A549 (cell line): ENCODE measurements around the gene CCDC80. TPM values are rescaled to one million over a fixed set of nuclear protein-coding genes. Genes with fewer than 3 reads are reported as not detected.

Experiments used
- ATAC-seq, 2 experiments: fragments of 200-7000 bp in 1 of 2; fragments of >200 bp in 1 of 2; cut with Nextera tagmentation in 1 of 2; cut with Tn5 transposase in 1 of 2; 3 replicates each; pipeline versions ENCODE4 v1.8.0 to v1.9.1; 2018 to 2020; ENCODE audit warnings: mild to moderate bottlenecking in 1 of 2, moderate library complexity in 1 of 2
- CTCF ChIA-PET: fragments of 300-600 bp; sonication (Branson Sonifier 250); formaldehyde crosslinking; extraction: SDS; loops from one replicate; lab custom pipeline; 2021; ENCODE audit warnings: antibody characterized with exemption, inconsistent platforms; lab: Yijun Ruan, JAX
- POLR2A ChIA-PET: fragments of 350-600 bp; formaldehyde crosslinking; extraction: SDS; loops from one replicate; lab custom pipeline; 2021; ENCODE audit warnings: antibody characterized with exemption, inconsistent platforms; lab: Yijun Ruan, JAX
- DNase-seq, 2 experiments: peaks; one replicate each; pipeline versions ENCODE4 v3.0.0 to v3.0.0-alpha.2; 2011 to 2016; ENCODE audit warnings: low read depth in 1 of 2, low spot score in 1 of 2
- FAIRE-seq: peaks from 2 replicates; lab custom pipeline; 2011; peaks lifted over from hg19 to GRCh38; lab: Jason Lieb, UNC
- H3K27ac ChIP-seq, 2 experiments: fragments of >200 bp; sonication (Bioruptor Twin); formaldehyde crosslinking; 3 replicates each; pipeline ENCODE4 v1.5.1; 2016 to 2017
- H3K4me1 ChIP-seq: fragments of >200 bp; sonication (Bioruptor Twin); formaldehyde crosslinking; 3 replicates; pipeline ENCODE4 v1.6.1; 2016
- H3K4me2 ChIP-seq: fragments of >200 bp; sonication (Bioruptor Twin); formaldehyde crosslinking; 3 replicates; pipeline ENCODE4 v1.6.1; 2016
- H3K4me3 ChIP-seq: fragments of >200 bp; sonication (Bioruptor Twin); formaldehyde crosslinking; 3 replicates; pipeline ENCODE4 v1.5.1; 2016
- H3K9me3 ChIP-seq: fragments of >200 bp; sonication (Bioruptor Twin); formaldehyde crosslinking; 3 replicates; pipeline ENCODE4 v1.6.1; 2016
- ATOH8 ChIP-seq: fragments of 250-450 bp; sonication (Bioruptor Pico); IDR thresholded peaks from 2 replicates; pipeline ENCODE4 v1.5.0; 2020; ENCODE audit warnings: low read depth, mild to moderate bottlenecking, moderate library complexity
- BCL3 ChIP-seq: fragments of >200 bp; sonication (Bioruptor Twin); formaldehyde crosslinking; IDR thresholded peaks from 3 replicates; pipeline ENCODE4 v1.6.1; 2016
- CBX2 ChIP-seq: fragments of 200-600 bp; sonication (generic); IDR thresholded peaks from 2 replicates; pipeline ENCODE4 v1.6.1; 2016; ENCODE audit warnings: low read depth, mild to moderate bottlenecking, borderline replicate concordance
- CBX8 ChIP-seq: fragments of 200-600 bp; sonication (generic); IDR thresholded peaks from 2 replicates; pipeline ENCODE4 v1.6.1; 2016
- CEBPB ChIP-seq, 2 experiments: fragments of >200 bp in 1 of 2; sonication (Bioruptor Twin) in 1 of 2; formaldehyde crosslinking in 1 of 2; IDR thresholded peaks; 2 replicates each; pipeline ENCODE4 v1.6.1; 2012 to 2016
- E2F6 ChIP-seq: IDR thresholded peaks from 2 replicates; pipeline ENCODE4 v1.6.1; 2012; ENCODE audit warnings: low read depth, borderline replicate concordance
- EHMT2 ChIP-seq: fragments of 200-600 bp; sonication (generic); IDR thresholded peaks from 2 replicates; pipeline ENCODE4 v1.6.1; 2016; ENCODE audit warnings: antibody characterized with exemption, low read depth, mild to moderate bottlenecking, moderate library complexity
- ELK1 ChIP-seq: fragments of 150-350 bp; IDR thresholded peaks from 2 replicates; pipeline ENCODE4 v1.6.1; 2014; ENCODE audit warnings: low read depth, mild to moderate bottlenecking, low read length
- FOSL2 ChIP-seq, 2 experiments: fragments of 450-650 bp in 1 of 2; fragments of >200 bp in 1 of 2; sonication (Bioruptor Twin) in 1 of 2; formaldehyde crosslinking; IDR thresholded peaks; 2 replicates each; pipeline versions ENCODE4 v1.5.0 to v1.6.1; 2016 to 2020; ENCODE audit warnings: mild to moderate bottlenecking in 1 of 2, moderate library complexity in 1 of 2
- FOXS1 ChIP-seq: fragments of 250-450 bp; sonication (Bioruptor Pico); IDR thresholded peaks from 2 replicates; pipeline ENCODE4 v1.5.0; 2020; ENCODE audit warnings: mild to moderate bottlenecking, moderate library complexity
- GATA3 ChIP-seq: IDR thresholded peaks from 2 replicates; pipeline ENCODE4 v1.6.1; 2012; ENCODE audit warnings: borderline replicate concordance
- HDAC2 ChIP-seq: fragments of 200-600 bp; sonication (generic); IDR thresholded peaks from 2 replicates; pipeline ENCODE4 v1.6.1; 2016
- HES2 ChIP-seq: fragments of >200 bp; sonication (Bioruptor Twin); formaldehyde crosslinking; IDR thresholded peaks from 2 replicates; pipeline ENCODE4 v1.6.1; 2016
- HEYL ChIP-seq: fragments of 250-450 bp; sonication (Bioruptor Pico); IDR thresholded peaks from 2 replicates; pipeline ENCODE4 v1.8.0; 2021; ENCODE audit warnings: mild to moderate bottlenecking, moderate library complexity
- HMGXB4 ChIP-seq: fragments of 250-450 bp; sonication (Bioruptor Pico); IDR thresholded peaks from 2 replicates; pipeline ENCODE4 v1.5.0; 2021; ENCODE audit warnings: mild to moderate bottlenecking, moderate library complexity, borderline replicate concordance
- HOXA7 ChIP-seq: fragments of 250-450 bp; sonication (Bioruptor Pico); IDR thresholded peaks from 2 replicates; pipeline ENCODE4 v1.5.0; 2020; ENCODE audit warnings: mild to moderate bottlenecking, moderate library complexity
- JUN ChIP-seq, 2 experiments: fragments of >200 bp; sonication (Bioruptor Twin); formaldehyde crosslinking; IDR thresholded peaks; 2 replicates in 1 of 2; 3 replicates in 1 of 2; pipeline ENCODE4 v1.6.1; 2016 to 2017
- KDM1A ChIP-seq: fragments of 200-600 bp; sonication (generic); IDR thresholded peaks from 2 replicates; pipeline ENCODE4 v1.6.1; 2016; ENCODE audit warnings: low read depth, mild to moderate bottlenecking
- MAZ ChIP-seq: fragments of 150-350 bp; IDR thresholded peaks from 2 replicates; pipeline ENCODE4 v1.6.1; 2014; ENCODE audit warnings: antibody characterized with exemption, low read depth, low read length, borderline replicate concordance
- NFE2L2 ChIP-seq: fragments of 150-350 bp; conservative IDR thresholded peaks from 2 replicates; pipeline ENCODE4 v1.6.1; 2014; ENCODE audit warnings: low read length
- NR3C1 ChIP-seq: fragments of >200 bp; sonication (Bioruptor Twin); formaldehyde crosslinking; IDR thresholded peaks from 3 replicates; pipeline ENCODE4 v1.6.1; 2017
- PBX3 ChIP-seq: IDR thresholded peaks from 2 replicates; pipeline ENCODE4 v1.6.1; 2012
- PHF8 ChIP-seq: fragments of 200-600 bp; sonication (generic); IDR thresholded peaks from 2 replicates; pipeline ENCODE4 v1.6.1; 2016; ENCODE audit warnings: low read depth, mild to moderate bottlenecking, antibody characterized with exemption, moderate library complexity, borderline replicate concordance
- POLR2AphosphoS2 ChIP-seq: conservative IDR thresholded peaks from 2 replicates; pipeline ENCODE4 v1.6.1; 2012; ENCODE audit warnings: low read length, improper control_type of control experiment, inconsistent platforms
- RAD21 ChIP-seq, 2 experiments: fragments of >200 bp in 1 of 2; sonication (Bioruptor Twin) in 1 of 2; formaldehyde crosslinking in 1 of 2; IDR thresholded peaks in 1 of 2; conservative IDR thresholded peaks in 1 of 2; 2 replicates in 1 of 2; 3 replicates in 1 of 2; pipeline ENCODE4 v1.6.1; 2012 to 2018; ENCODE audit warnings: inconsistent platforms in 1 of 2
- RCOR1 ChIP-seq: fragments of 150-350 bp; IDR thresholded peaks from 2 replicates; pipeline ENCODE4 v1.6.1; 2014; ENCODE audit warnings: antibody characterized with exemption, low read length, low read depth
- RNF2 ChIP-seq: fragments of 200-600 bp; sonication (generic); IDR thresholded peaks from 2 replicates; pipeline ENCODE4 v1.6.1; 2016; ENCODE audit warnings: low read depth, mild to moderate bottlenecking, antibody characterized with exemption, moderate library complexity, borderline replicate concordance
- SMC3 ChIP-seq: fragments of >200 bp; sonication (Bioruptor Twin); formaldehyde crosslinking; IDR thresholded peaks from 3 replicates; pipeline ENCODE4 v1.6.1; 2018; ENCODE audit warnings: inconsistent platforms
- SREBF2 ChIP-seq: fragments of 450-650 bp; IDR thresholded peaks from 2 replicates; pipeline ENCODE4 v1.6.1; 2014; ENCODE audit warnings: mild to moderate bottlenecking, moderate library complexity
- USF2 ChIP-seq: fragments of 450-650 bp; IDR thresholded peaks from 2 replicates; pipeline ENCODE4 v1.6.1; 2014; ENCODE audit warnings: antibody characterized with exemption
- WGBS: methylation state at CpG from one replicate; pipeline ENCODE4 v1.1.6; 2017; ENCODE audit errors: missing lambda C conversion rate; 5-methylcytosine and 5-hydroxymethylcytosine counted together
- polyA plus RNA-seq, 4 experiments: library from polyadenylated mRNA; depleted of rRNA in 3 of 4; stranded (reverse); fragments of >200 nt; fragmentation: RNase III in 1 of 4; extraction: RNeasy Plus Mini Kit Qiagen cat#74134 plus additional on column Dnase treatment in 1 of 4; gene quantifications; 2 replicates in 3 of 4; 3 replicates in 1 of 4; pipeline ENCODE4 v1.2.3, GENCODE V29; 2011 to 2017

The CCDC80 gene
- polyA plus RNA-seq, 2 of the 4 experiments (the other 2 are of a cell fraction) = 54.1 to 148 TPM

GRCh38 chr3:112688085-112688769 is 47.3 kb upstream of the CCDC80 start (continued):
- no peak for TF ChIP-seq E2F6
- no peak for TF ChIP-seq ATOH8 (CRISPR knock-in tag)
- TF ChIP-seq SREBF2 = no peak
- TF ChIP-seq JUN (IDR thresholded peaks at IDR 0.05) = no peak; a peak in 1 of 5 replicates
- TF ChIP-seq PBX3 = no peak
- no peak for TF ChIP-seq BCL3
- no peak for TF ChIP-seq CBX2
- no peak for TF ChIP-seq RCOR1
- no peak for TF ChIP-seq NR3C1
- TF ChIP-seq HEYL = no peak
- TF ChIP-seq CBX8 = no peak
- no peak for TF ChIP-seq CEBPB (IDR thresholded peaks at IDR 0.05)
- no peak for TF ChIP-seq NFE2L2
- TF ChIP-seq RNF2 = no peak
- TF ChIP-seq HES2 = no peak

- Histone ChIP-seq H3K4me3 (no peak overlapping the region), H3K27ac (peak overlapping the region; percentile 87 to 88), H3K4me2 (peak overlapping the region; percentile 61), H3K4me1 (peaks cover 74% of the 10 kb centered on the region), H3K9me3 (0 out of 3 replicates have a peak, but pooled peaks cover 5% of the 10 kb centered on the region)
- peak in 1 of 2 experiments; percentile 43; a peak in 3 of 6 replicates for ATAC-seq
- WGBS = 77% methylated on average over 1 of the region's 1 CpG
- CTCF ChIA-PET = interaction anchor here (1.6 kb wide), 1 partner anchor 126 kb away, joined by 4 read pairs; no protein-coding TSS in a partner anchor
- no peak for DNase-seq
- no peak for FAIRE-seq
- POLR2A ChIA-PET = no interaction called here
- TF ChIP-seq PHF8 = no peak
- TF ChIP-seq ELK1 = no peak
- TF ChIP-seq GATA3 = no peak
- TF ChIP-seq EHMT2 = no peak
- TF ChIP-seq HDAC2 = no peak
- no peak for TF ChIP-seq FOSL2 (IDR thresholded peaks at IDR 0.05)
- TF ChIP-seq FOSL2 (CRISPR knock-in tag; IDR thresholded peaks at IDR 0.05) = no peak
- TF ChIP-seq RAD21 (conservative IDR thresholded peaks at IDR 0.05 in 1 of 2, IDR thresholded peaks at IDR 0.05 in 1 of 2) = no peak
- no peak for TF ChIP-seq HMGXB4
- TF ChIP-seq KDM1A = no peak
- no peak for TF ChIP-seq HOXA7 (CRISPR knock-in tag)
- TF ChIP-seq CEBPB (IDR thresholded peaks at IDR 0.05) = no peak
- TF ChIP-seq POLR2AphosphoS2 = no peak
- TF ChIP-seq USF2 = no peak
- no peak for TF ChIP-seq SMC3
- TF ChIP-seq FOXS1 = no peak
- no peak for TF ChIP-seq MAZ
These were observed 46.7 kb upstream of the CCDC80 start for GRCh38 chr3:112687616-112688015.
